GM21360 (cell line): Measurements from ENCODE around the gene FGF18.
"Not testable (repeated sequence)": the region's sequence is repeated elsewhere in the genome, so short reads cannot be mapped to it uniquely, and the experiment has no call there.

ENCODE experiments used
- ATAC-seq: cut with Tn5 transposase; IDR thresholded peaks from one replicate; pipeline ENCODE4 v1.9.1; 2021; ENCODE audit warnings: mild to moderate bottlenecking, moderate library complexity; ENCODE audit not compliant: unreplicated experiment

Gene FGF18

GRCh38 chr5:171398660-171399059 lies 20.8 kb upstream of the FGF18 start:
- not testable (repeated sequence) for ATAC-seq

GRCh38 chr5:171400169-171400568 lies 19.3 kb upstream of the FGF18 start:
- ATAC-seq = no peak

GRCh38 chr5:171401167-171401947 lies 18.1 kb upstream of the FGF18 start:
- no peak for ATAC-seq

- ATAC-seq = not testable (repeated sequence)
Measured at GRCh38 chr5:171402751-171403150, 16.7 kb upstream of the FGF18 start.

- ATAC-seq = no peak
Measured at GRCh38 chr5:171405615-171406014, 13.8 kb upstream of the FGF18 start.

- no peak for ATAC-seq
Measured at GRCh38 chr5:171407234-171407633, 12.2 kb upstream of the FGF18 start.

GRCh38 chr5:171409164-171410136 lies 10.0 kb upstream of the FGF18 start:
- ATAC-seq = no peak

GRCh38 chr5:171410181-171410580 lies 9.3 kb upstream of the FGF18 start:
- no peak for ATAC-seq

GRCh38 chr5:171412186-171412585 lies 7.3 kb upstream of the FGF18 start:
- ATAC-seq = no peak

- no peak for ATAC-seq
Measured at GRCh38 chr5:171413153-171413910, 6.1 kb upstream of the FGF18 start.

GRCh38 chr5:171413993-171414392 lies 5.5 kb upstream of the FGF18 start:
- ATAC-seq = not testable (repeated sequence)

GRCh38 chr5:171415115-171415730 lies 4.2 kb upstream of the FGF18 start:
- no peak for ATAC-seq

- no peak for ATAC-seq
Measured at GRCh38 chr5:171416160-171417049, 3.0 kb upstream of the FGF18 start.

- peak; percentile 67 for ATAC-seq
Measured at GRCh38 chr5:171418316-171418981, 998 bp upstream of the FGF18 start.

- ATAC-seq = peak; percentile 21
Measured at GRCh38 chr5:171419688-171420430, 412 bp downstream of the FGF18 start.

GRCh38 chr5:171420431-171421241 lies 1.2 kb downstream of the FGF18 start:
- ATAC-seq = no peak
